ENCODE results near the gene PAX4. TPM values are rescaled to one million over a fixed set of nuclear protein-coding genes. Genes with fewer than 3 reads are reported as not detected.

The PAX4 gene
- total and polyA plus RNA-seq, 9 of the 15 experiments (the other 6 are each of a cell fraction or from before 2014, with no cell fraction given), result not detected

DNA sequence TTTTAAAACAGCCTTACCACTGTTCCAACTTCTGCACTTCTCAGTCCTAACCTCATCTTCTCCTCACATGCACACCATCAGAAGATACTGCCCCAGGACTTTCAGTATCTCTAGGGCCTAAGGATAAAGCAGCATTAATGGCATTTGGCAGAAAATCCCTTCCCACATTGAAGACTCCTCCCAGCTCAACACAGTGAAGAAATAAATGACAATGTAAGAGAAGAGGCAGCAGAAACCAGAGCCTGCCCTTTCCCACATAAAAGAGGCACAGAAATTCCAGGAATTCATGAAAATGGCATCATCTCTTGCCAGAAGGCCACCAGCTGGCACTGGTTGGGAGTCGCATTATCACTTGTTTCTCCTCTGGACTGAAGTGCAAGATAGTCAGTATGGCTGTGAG, 36.2 kb downstream of the PAX4 start (continued):
- TF ChIP-seq BCOR (IDR thresholded peaks at IDR 0.05), result no peak
- no peak for TF ChIP-seq GATA2 (CRISPR knock-in tag; IDR thresholded peaks at IDR 0.05)
- TF ChIP-seq ZNF57 (CRISPR knock-in tag; IDR thresholded peaks at IDR 0.05), result no peak
- no peak for TF ChIP-seq SMARCA4 (IDR thresholded peaks at IDR 0.05)
- TF ChIP-seq ZNF586 (CRISPR knock-in tag; conservative IDR thresholded peaks at IDR 0.05), result no peak

DNA sequence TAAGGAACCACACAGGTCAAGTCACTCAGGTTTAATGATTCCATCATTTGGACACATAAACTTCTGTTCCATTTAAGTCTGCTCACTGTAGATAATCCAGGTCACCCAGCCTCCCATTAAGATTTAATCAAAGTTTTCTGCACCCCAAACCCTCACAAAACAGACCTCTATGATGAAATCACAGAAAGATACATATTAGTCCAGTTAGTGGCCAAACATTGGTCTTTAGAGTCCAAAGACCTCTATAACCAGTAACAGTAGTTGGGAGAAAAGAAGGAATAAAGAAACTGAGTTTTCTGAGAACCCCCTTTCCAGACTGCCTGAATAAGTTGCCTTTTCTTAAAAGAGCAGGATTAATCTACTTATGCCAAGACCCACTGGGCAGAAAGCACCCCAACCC, 37.3 kb downstream of the PAX4 start:
- Histone ChIP-seq H3K9me3 (replicated peaks; ENCODE audit: control insufficient read depth, insufficient read depth, low read depth, low read length) (no peaks in the 10 kb centered on the region), H3K4me3 (no peak overlapping the region), H3K27ac (ENCODE audit: extremely low read depth, low read depth, low read length) (no peak overlapping the region), H3K36me3 (ENCODE audit: control insufficient read depth, insufficient read depth, low read length) (peaks cover 41% of the 10 kb centered on the region), H3K4me2 (ENCODE audit: insufficient read depth, low read length) (no peak overlapping the region), H3K9me1 (ENCODE audit: control insufficient read depth, insufficient read depth, low read length) (peaks cover 5% of the 10 kb centered on the region), H3K79me2 (ENCODE audit: control insufficient read depth, insufficient read depth, low read length) (peaks cover 20% of the 10 kb centered on the region), H3K9ac (ENCODE audit: insufficient read depth in 1 of 2, low read depth in 2 of 2, low read length in 2 of 2) (no peak overlapping the region), H2AFZ (ENCODE audit: low read depth, low read length) (no peak overlapping the region), H3K4me1 (replicated peaks in 1 of 2; ENCODE audit: control insufficient read depth in 2 of 2, insufficient read depth in 2 of 2, low read length in 2 of 2) (peaks cover 11 to 26% of the 10 kb centered on the region in 2 experiments; a peak in 4 of 5 replicates), H4K20me1 (replicated peaks; ENCODE audit: control insufficient read depth, insufficient read depth, low read length) (peaks cover 23% of the 10 kb centered on the region), H3K27me3 (ENCODE audit: control insufficient read depth in 2 of 2, insufficient read depth in 2 of 2, low read length in 2 of 2) (no peaks in the 10 kb centered on the region)
- DNase-seq (ENCODE audit: extremely low read depth in 1 of 4, low spot score in 3 of 4) (no peak), FAIRE-seq (no peak), ATAC-seq (no peak)
- in situ Hi-C loops (cut with MboI), result no loop called here
- BruUV-seq (replicated peaks), result no TSS peak
- ChIA-PET POLR2A (interaction anchor here (0.7 to 1.5 kb wide), 5 partner anchors 12 to 326 kb away, joined by 3 to 5 read pairs (median 4); no protein-coding TSS in a partner anchor), CTCF (ENCODE audit: low intra/inter-chr PET ratio) (no interaction called here)
- intact Hi-C loops (cut with micrococcal nuclease), result no loop called here
- TF ChIP-seq, protein P1, sequence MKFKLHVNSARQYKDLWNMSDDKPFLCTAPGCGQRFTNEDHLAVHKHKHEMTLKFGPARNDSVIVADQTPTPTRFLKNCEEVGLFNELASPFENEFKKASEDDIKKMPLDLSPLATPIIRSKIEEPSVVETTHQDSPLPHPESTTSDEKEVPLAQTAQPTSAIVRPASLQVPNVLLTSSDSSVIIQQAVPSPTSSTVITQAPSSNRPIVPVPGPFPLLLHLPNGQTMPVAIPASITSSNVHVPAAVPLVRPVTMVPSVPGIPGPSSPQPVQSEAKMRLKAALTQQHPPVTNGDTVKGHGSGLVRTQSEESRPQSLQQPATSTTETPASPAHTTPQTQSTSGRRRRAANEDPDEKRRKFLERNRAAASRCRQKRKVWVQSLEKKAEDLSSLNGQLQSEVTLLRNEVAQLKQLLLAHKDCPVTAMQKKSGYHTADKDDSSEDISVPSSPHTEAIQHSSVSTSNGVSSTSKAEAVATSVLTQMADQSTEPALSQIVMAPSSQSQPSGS (CRISPR knock-in tag; IDR thresholded peaks at IDR 0.05), result no peak
- TF ChIP-seq MTA3 (IDR thresholded peaks at IDR 0.05; ENCODE audit: borderline replicate concordance) (no peak), ESRRA (IDR thresholded peaks at IDR 0.05; ENCODE audit: borderline replicate concordance, low read depth) (no peak), NCOA1 (IDR thresholded peaks at IDR 0.05; ENCODE audit: low read depth) (no peak), CEBPB (tag; IDR thresholded peaks at IDR 0.05) (no peak), ELF4 (CRISPR knock-in tag; IDR thresholded peaks at IDR 0.05) (no peak), NFE2 (IDR thresholded peaks at IDR 0.05; ENCODE audit: low read depth) (no peak), ZNF586 (CRISPR knock-in tag; conservative IDR thresholded peaks at IDR 0.05) (no peak), ETV5 (CRISPR knock-in tag; IDR thresholded peaks at IDR 0.05; ENCODE audit: low read depth) (no peak), ZNF668 (CRISPR knock-in tag; IDR thresholded peaks at IDR 0.05) (no peak), FOXJ2 (tag; IDR thresholded peaks at IDR 0.05) (no peak), ARID2 (IDR thresholded peaks at IDR 0.05) (no peak), ARID1B (IDR thresholded peaks at IDR 0.05) (no peak)
- TF ChIP-seq, protein P2, sequence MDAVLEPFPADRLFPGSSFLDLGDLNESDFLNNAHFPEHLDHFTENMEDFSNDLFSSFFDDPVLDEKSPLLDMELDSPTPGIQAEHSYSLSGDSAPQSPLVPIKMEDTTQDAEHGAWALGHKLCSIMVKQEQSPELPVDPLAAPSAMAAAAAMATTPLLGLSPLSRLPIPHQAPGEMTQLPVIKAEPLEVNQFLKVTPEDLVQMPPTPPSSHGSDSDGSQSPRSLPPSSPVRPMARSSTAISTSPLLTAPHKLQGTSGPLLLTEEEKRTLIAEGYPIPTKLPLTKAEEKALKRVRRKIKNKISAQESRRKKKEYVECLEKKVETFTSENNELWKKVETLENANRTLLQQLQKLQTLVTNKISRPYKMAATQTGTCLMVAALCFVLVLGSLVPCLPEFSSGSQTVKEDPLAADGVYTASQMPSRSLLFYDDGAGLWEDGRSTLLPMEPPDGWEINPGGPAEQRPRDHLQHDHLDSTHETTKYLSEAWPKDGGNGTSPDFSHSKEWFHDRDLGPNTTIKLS (IDR thresholded peaks at IDR 0.05; ENCODE audit: borderline replicate concordance, low read depth), result no peak
- TF ChIP-seq, protein P3, sequence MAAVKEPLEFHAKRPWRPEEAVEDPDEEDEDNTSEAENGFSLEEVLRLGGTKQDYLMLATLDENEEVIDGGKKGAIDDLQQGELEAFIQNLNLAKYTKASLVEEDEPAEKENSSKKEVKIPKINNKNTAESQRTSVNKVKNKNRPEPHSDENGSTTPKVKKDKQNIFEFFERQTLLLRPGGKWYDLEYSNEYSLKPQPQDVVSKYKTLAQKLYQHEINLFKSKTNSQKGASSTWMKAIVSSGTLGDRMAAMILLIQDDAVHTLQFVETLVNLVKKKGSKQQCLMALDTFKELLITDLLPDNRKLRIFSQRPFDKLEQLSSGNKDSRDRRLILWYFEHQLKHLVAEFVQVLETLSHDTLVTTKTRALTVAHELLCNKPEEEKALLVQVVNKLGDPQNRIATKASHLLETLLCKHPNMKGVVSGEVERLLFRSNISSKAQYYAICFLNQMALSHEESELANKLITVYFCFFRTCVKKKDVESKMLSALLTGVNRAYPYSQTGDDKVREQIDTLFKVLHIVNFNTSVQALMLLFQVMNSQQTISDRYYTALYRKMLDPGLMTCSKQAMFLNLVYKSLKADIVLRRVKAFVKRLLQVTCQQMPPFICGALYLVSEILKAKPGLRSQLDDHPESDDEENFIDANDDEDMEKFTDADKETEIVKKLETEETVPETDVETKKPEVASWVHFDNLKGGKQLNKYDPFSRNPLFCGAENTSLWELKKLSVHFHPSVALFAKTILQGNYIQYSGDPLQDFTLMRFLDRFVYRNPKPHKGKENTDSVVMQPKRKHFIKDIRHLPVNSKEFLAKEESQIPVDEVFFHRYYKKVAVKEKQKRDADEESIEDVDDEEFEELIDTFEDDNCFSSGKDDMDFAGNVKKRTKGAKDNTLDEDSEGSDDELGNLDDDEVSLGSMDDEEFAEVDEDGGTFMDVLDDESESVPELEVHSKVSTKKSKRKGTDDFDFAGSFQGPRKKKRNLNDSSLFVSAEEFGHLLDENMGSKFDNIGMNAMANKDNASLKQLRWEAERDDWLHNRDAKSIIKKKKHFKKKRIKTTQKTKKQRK (IDR thresholded peaks at IDR 0.05; ENCODE audit: borderline replicate concordance, low read depth, low read length), result no peak

Data from K562 (cell line).